Activated T-helper 2 cell treated with anti-CD3 and anti-CD28 coated beads, Interferon-gamma antibody, Interleukin-2, Interleukin-4, amounts not matched to agents 10 μg/mL and 5 μg/mL and 100 μg/mL, durations not matched to agents 14 hours and 24 hours and 36 hours (primary cell): ENCODE data around the gene ZNF597. TPM values are rescaled to one million over a fixed set of nuclear protein-coding genes. Genes with fewer than 3 reads are reported as not detected.

ENCODE experiments used
- DNase-seq: peaks from one replicate; pipeline ENCODE4 v3.0.0; 2021; ENCODE audit warnings: low spot score
- H3K27ac Mint-ChIP-seq: one replicate; pipeline ENCODE4 v1.8.0; 2021; ENCODE audit warnings: mixed read lengths
- H3K27me3 Mint-ChIP-seq: one replicate; pipeline ENCODE4 v1.8.0; 2021; ENCODE audit warnings: low read depth, mixed read lengths
- H3K36me3 Mint-ChIP-seq: one replicate; pipeline ENCODE4 v1.8.0; 2021; ENCODE audit warnings: low read depth, mixed read lengths
- H3K4me1 Mint-ChIP-seq: one replicate; pipeline ENCODE4 v1.8.0; 2021; ENCODE audit warnings: low read depth, mixed read lengths
- H3K4me3 Mint-ChIP-seq: one replicate; pipeline ENCODE4 v1.8.0; 2021; ENCODE audit warnings: low read depth, mild to moderate bottlenecking, moderate library complexity, mixed read lengths
- H3K9me3 Mint-ChIP-seq: one replicate; pipeline ENCODE4 v1.8.0; 2021; ENCODE audit warnings: mixed read lengths
- intact Hi-C: fragments of 100-400 bp; cut with micrococcal nuclease; formaldehyde crosslinking; loops from one replicate; pipeline ENCODE4 v1.15.1; 2023
- total RNA-seq: library from RNA; stranded (reverse); gene quantifications from 2 replicates; pipeline ENCODE4 v1.2.3, GENCODE V29; 2022

The ZNF597 gene
- total RNA-seq, 1 donor from 2014 or later = 1.9 TPM

DNA sequence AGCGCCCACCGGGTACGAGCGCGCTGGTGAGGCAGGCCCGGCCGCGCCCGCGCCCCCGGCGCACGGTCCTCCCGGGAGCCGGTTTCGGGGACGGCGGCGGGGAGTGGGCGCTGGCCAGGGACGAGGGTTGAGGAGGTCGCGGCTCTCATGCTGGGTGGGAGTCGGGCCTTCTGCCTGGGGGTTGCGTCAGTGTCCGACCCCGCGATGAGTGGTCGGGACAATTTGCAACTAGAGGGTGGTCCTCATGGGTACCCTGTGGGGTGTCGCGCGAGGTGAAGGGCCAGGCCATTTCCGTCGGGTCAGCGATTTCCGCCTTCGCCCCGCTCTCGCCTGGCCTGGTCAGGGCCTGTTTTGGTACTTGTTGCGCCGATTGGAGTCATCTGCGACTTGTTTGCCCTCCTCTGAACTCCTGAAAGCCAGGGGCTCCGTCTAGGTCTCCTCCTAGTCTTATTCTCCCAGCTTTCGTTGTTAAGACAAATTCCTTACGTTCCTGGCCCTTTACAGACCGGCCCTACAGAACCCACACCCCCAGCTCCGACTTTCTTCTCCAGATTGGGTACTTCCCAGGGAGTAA, 15.1 kb upstream of the ZNF597 start:
- Mint-ChIP-seq H3K27ac (peak overlapping the region; percentile 73), H3K4me3 (peak overlapping the region; percentile 87), H3K27me3 (no peaks in the 10 kb centered on the region), H3K36me3 (peaks cover 6% of the 10 kb centered on the region), H3K9me3 (no peaks in the 10 kb centered on the region), H3K4me1 (peaks cover 35% of the 10 kb centered on the region)
- intact Hi-C loops = loop anchor here (2.0 to 5.0 kb wide), 4 partner anchors 42 to 196 kb away; partner anchors contain the start of genes CLUAP1, TIGD7, ZNF263 and ZNF75A
- DNase-seq = no peak

DNA sequence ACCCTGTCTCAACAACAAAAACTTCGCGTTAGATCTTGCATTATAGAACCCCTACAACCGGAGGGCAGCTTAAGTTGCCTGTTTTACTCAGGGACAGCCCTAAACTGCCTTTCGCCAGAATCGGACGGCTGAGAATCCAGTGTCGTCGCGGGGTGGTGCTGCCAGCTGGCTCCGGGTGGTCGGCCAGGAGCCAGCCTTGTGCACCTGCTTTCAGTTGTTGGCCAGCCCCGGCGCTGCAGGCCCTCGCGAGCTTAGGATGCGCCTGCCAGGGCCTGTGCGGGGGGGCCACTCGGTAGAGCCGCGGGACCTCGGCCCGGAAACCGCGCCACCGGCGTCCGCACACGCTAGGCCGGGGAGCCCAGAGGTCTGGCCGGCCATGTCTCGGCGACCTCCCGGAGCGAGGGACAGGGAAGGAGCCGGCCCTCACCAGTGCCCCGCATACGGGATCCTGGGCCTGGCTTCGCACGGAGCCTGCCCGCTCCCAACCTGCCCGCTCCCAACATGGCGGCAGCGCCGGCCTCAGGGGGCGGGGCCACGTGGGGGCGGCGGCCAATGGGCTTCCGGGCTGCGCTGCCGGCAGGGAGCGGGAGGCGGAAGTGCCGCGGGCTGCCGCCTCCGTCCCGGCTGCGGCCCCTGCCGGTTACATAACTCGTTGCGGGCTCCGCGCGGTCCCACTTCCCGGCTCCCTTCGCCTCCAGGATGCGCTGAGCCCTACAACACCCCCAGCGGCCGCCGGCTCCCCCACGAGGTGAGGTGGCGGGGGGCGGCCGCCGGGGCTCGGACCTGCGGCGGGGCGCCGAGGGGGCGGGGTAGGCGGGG, 14.3 kb upstream of the ZNF597 start:
- peak; percentile 86 for DNase-seq
- Mint-ChIP-seq H3K36me3 (peaks cover 6% of the 10 kb centered on the region), H3K4me1 (peaks cover 35% of the 10 kb centered on the region), H3K27ac (peak overlapping the region; percentile 70), H3K9me3 (no peaks in the 10 kb centered on the region), H3K4me3 (peak overlapping the region; percentile 80), H3K27me3 (no peaks in the 10 kb centered on the region)
- intact Hi-C loops = loop anchor here (1.0 to 5.0 kb wide), 5 partner anchors 43 to 195 kb away; partner anchors contain the start of genes CLUAP1, TIGD7, ZNF174 and ZNF263

DNA sequence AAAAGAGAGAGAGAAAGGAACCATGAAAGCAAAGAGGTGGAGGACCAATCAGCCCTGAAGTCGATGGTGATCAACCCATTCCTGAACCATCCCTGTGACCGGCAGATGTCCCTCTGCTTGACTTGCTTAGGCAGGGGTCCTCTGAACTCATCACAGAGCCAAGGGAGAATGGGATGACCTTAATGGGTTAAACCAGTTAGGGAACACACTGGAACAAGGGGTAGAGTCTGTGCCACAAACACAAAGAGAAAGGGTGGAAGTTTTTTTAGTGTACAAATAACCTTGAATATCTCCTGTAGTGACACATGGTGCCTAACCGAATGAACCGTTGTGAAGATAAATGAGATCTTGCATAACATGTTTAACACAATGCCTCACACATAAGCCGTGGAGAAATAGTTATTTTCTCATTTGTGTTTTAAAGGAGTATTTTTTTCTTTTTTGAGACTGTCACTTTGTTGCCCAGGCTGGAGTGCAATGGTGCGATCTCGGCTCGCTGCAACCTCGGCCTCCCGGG, 11.4 kb upstream of the ZNF597 start:
- no peak overlapping the region for H3K4me3 Mint-ChIP-seq
- H3K27me3 Mint-ChIP-seq = no peaks in the 10 kb centered on the region
- no peak overlapping the region for H3K27ac Mint-ChIP-seq
- H3K4me1 Mint-ChIP-seq = peaks cover 25% of the 10 kb centered on the region
- peaks cover 21% of the 10 kb centered on the region for H3K36me3 Mint-ChIP-seq
- intact Hi-C loops = loop anchor here (5.0 kb wide), 2 partner anchors 172 to 192 kb away; partner anchors contain the start of gene ZNF263
- no peak for DNase-seq
- H3K9me3 Mint-ChIP-seq = peaks cover 3% of the 10 kb centered on the region

DNA sequence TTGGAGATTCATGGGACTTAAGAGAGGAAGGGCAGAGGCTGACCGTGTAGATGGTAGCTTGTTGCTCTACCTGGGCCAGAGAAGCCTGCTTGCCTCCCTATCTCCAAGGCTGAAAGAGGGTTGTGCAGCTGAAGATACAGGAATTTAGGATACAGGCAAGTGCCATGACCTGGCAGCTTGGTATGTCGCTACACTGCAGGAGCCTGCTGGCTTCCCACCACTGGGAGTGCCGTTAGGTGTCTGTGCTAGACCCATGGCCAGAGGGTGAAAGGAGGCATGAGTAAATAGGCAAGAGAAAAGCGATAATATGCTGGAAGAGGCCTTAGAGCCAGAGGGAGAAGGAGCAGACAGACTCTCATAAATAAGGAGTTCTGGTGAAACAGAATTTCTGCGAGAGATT, 10.8 kb upstream of the ZNF597 start:
- Mint-ChIP-seq H3K27ac (no peak overlapping the region), H3K4me3 (no peak overlapping the region), H3K27me3 (no peaks in the 10 kb centered on the region), H3K36me3 (peaks cover 27% of the 10 kb centered on the region), H3K4me1 (peaks cover 19% of the 10 kb centered on the region), H3K9me3 (peaks cover 5% of the 10 kb centered on the region)
- intact Hi-C loops = no loop called here
- DNase-seq = no peak

DNA sequence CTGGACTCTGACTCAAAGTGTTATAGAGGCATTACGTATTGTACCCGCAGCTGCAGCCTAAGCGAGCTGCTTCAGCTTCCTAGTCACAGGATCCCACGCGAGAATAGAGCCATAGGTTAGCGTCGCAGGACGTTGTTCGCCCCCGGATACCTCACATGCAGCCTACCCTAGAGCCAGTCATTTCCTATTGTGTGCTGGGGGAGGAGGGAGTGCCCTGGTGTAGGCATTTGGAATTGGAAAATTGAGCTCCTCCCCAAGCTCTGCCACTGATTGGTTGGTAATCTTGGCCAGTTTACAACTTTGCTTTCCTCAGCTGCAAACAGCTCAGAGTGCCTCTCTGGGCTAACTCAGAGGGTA, 706 bp upstream of the ZNF597 start:
- Mint-ChIP-seq H3K36me3 (peaks cover 76% of the 10 kb centered on the region), H3K4me1 (peaks cover 14% of the 10 kb centered on the region), H3K27me3 (no peaks in the 10 kb centered on the region), H3K4me3 (peak overlapping the region; percentile 97), H3K27ac (peak overlapping the region; percentile 97), H3K9me3 (peaks cover 38% of the 10 kb centered on the region)
- no peak for DNase-seq
- intact Hi-C loops = no loop called here

DNA sequence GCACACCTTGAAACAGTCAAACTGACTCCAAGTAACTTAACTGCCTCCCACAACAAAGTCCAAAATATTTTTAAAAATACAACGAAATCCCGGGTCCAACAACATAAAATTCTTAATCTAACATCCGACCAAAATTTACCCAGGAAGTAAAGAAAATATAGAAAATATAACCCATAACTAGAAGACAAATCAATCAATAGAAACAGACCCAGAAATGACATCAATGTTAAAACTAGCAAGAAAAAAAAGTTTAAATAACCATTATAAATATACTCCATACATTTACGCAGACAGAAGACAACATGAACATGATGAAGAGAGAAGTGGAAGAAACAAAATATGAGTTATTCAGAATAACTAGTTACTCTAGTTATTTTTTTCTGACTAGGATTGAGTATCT, 3.7 kb downstream of the ZNF597 start:
- DNase-seq = no peak
- Mint-ChIP-seq H3K27ac (no peak overlapping the region), H3K4me3 (no peak overlapping the region), H3K9me3 (peaks cover 30% of the 10 kb centered on the region), H3K27me3 (no peaks in the 10 kb centered on the region), H3K4me1 (peaks cover 10% of the 10 kb centered on the region), H3K36me3 (peaks cover 68% of the 10 kb centered on the region)
- intact Hi-C loops = no loop called here

DNA sequence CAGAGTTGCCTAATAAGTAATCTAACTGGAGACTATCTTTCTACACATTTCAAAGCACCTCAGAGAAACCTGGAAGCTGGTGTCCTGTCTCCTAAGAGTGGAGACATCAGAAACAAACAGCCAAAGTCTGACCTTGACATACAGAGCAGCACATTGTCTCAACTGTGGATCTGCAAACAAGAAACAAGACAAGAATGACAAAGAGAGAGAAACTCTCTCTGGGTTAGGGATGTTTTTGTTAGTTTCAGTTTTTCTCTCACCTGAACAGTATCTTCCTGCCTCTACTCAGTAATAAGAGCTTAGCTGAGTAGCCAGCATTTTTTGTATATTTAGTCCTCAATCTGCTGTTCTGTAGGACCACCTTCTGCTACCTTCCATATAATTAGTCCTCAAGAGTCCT, 8.9 kb downstream of the ZNF597 start:
- Mint-ChIP-seq H3K27me3 (no peaks in the 10 kb centered on the region), H3K9me3 (peaks cover 31% of the 10 kb centered on the region), H3K4me3 (no peak overlapping the region), H3K27ac (no peak overlapping the region), H3K4me1 (peaks cover 13% of the 10 kb centered on the region), H3K36me3 (peaks cover 70% of the 10 kb centered on the region)
- no peak for DNase-seq
- intact Hi-C loops = no loop called here

DNA sequence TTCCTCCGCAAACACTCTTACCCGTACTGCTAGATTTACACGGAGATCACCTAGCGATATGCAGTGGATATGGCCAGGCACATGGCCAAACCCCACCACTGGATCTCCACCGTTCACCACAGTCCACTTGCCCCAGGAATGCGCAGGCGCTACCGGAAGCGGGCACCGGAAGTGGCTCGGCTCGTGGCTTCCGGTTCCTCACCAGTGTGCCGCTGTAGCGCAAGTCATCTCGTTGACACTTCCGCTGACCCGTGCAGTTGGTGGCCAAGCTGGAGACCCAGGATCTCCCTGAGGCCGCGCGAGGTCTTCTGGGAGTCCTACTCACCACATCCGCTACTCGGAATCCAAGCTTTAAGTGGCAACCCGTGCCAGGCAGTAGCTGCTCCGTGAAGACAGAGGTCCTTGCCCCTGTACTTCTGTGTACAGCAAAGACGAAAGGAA, 11.5 kb downstream of the ZNF597 start:
- intact Hi-C loops = no loop called here
- peaks cover 28% of the 10 kb centered on the region for H3K9me3 Mint-ChIP-seq
- peak; percentile 20 for DNase-seq
- peaks cover 47% of the 10 kb centered on the region for H3K36me3 Mint-ChIP-seq
- H3K27ac Mint-ChIP-seq = no peak overlapping the region
- no peaks in the 10 kb centered on the region for H3K27me3 Mint-ChIP-seq
- H3K4me1 Mint-ChIP-seq = peaks cover 13% of the 10 kb centered on the region
- H3K4me3 Mint-ChIP-seq = no peak overlapping the region

DNA sequence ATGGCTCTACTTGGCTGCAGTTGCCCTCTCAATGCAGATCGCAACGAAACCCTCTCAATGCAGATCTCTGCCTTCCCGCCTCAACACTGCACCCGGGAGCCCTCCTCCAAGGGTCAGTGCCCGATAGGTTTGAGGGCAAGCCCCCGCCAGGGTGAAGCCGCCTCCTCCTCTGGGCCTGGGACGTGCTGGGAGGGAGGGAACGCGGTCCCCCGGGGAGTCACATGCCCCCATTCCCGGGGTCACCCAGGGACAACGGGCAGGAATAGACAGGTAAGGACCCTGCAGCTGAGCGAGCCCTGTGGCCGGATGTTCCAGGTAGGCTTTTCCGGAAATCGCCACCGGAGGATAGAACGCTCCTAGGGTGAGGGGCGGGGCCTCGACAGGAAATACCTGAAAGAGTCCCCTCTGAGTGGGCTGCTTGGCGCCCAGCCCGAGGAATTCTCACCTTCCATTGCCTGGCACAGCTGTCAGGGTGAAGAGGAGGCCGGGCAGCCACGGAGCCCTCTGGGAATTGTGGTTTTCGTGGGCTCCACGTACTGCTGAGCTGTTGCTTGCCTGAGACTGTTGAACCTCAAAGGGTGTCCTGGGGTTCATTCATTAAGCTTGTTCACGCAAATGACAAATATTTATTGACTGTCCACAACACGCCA, 29.4 kb downstream of the ZNF597 start:
- no peak overlapping the region for H3K4me3 Mint-ChIP-seq
- H3K27me3 Mint-ChIP-seq = no peaks in the 10 kb centered on the region
- peaks cover 67% of the 10 kb centered on the region for H3K9me3 Mint-ChIP-seq
- intact Hi-C loops = no loop called here
- no peaks in the 10 kb centered on the region for H3K4me1 Mint-ChIP-seq
- DNase-seq = no peak
- H3K36me3 Mint-ChIP-seq = peaks cover 22% of the 10 kb centered on the region
- no peak overlapping the region for H3K27ac Mint-ChIP-seq

DNA sequence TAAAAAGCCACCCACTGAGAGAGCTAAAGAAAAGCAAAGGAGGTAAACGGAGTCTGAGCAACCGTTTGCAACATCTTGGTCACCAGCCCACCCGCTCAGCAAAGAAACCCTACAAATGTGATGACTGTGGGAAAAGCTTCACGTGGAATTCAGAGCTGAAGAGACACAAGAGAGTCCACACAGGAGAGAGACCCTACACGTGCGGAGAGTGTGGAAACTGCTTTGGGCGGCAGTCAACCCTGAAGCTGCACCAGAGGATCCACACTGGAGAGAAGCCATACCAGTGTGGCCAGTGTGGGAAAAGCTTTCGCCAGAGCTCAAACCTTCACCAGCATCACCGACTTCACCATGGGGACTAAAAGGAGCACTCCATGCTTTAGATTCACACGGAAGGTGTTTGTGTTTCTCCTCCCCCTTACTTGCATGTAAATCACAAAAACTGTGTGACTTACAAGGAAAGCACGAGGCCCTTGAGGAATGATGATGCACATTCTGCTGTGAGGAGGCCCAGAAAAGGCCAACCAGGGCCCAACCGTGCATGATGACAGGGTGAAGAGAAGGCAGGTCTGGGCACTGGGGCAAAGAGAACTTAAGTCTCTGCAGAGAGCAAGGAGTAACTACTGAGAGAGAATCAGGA, 34.6 kb downstream of the ZNF597 start:
- Mint-ChIP-seq H3K4me1 (peaks cover under 1% of the 10 kb centered on the region), H3K4me3 (no peak overlapping the region), H3K27ac (no peak overlapping the region), H3K9me3 (peaks cover 85% of the 10 kb centered on the region), H3K27me3 (no peaks in the 10 kb centered on the region), H3K36me3 (peaks cover 71% of the 10 kb centered on the region)
- no peak for DNase-seq
- intact Hi-C loops = no loop called here

DNA sequence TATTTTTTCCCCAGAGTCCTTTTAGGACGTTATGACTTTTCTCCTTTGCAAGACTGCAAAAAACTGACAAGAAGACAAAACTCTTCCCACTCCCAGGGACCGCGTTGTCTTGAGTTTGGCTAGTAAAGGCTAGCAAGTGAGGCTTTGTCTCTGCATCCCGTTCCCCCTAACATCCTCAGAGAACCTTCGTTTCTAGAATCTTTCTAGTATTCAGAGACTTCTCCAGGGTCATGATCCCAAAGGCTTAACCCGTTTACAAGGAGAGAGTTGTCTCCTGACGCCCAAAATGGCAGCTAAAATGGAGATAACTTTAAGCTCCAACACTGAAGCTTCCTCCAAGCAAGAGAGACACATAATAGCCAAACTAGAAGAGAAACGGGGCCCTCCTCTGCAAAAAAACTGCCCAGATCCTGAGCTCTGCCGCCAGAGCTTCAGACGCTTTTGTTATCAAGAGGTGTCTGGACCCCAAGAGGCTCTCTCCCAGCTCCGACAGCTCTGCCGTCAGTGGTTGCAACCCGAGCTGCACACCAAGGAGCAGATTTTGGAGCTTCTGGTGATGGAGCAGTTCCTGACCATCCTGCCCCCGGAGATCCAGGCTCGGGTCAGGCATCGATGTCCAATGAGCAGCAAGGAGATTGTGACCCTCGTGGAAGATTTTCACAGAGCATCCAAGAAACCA, 41.4 kb downstream of the ZNF597 start:
- Mint-ChIP-seq H3K27ac (peak overlapping the region; percentile 76), H3K9me3 (peaks cover 70% of the 10 kb centered on the region), H3K36me3 (peaks cover 80% of the 10 kb centered on the region), H3K4me1 (peaks cover 18% of the 10 kb centered on the region), H3K4me3 (peak overlapping the region; percentile 91), H3K27me3 (no peaks in the 10 kb centered on the region)
- intact Hi-C loops = loop anchor here (1.0 to 2.0 kb wide), 7 partner anchors 41 to 167 kb away; partner anchors contain the start of genes CLUAP1, NAA60, TIGD7 and ZNF200
- no peak for DNase-seq
